AG09309 (cell line): ENCODE measurements around the gene TCERG1.

Experiments
- DNase-seq: peaks from one replicate; pipeline ENCODE4 v3.0.0-alpha.2; 2010; ENCODE audit warnings: low read depth
- H3K4me3 ChIP-seq: 2 replicates; pipeline ENCODE4 v1.5.1; 2011; ENCODE audit warnings: mild to moderate bottlenecking, low read depth, low read length, moderate library complexity; ENCODE audit not compliant: control insufficient read depth
- CTCF ChIP-seq: IDR thresholded peaks from 2 replicates; pipeline ENCODE4 v1.5.1; 2011; ENCODE audit warnings: mild to moderate bottlenecking, low read depth, low read length, inconsistent platforms; ENCODE audit not compliant: insufficient read depth, control insufficient read depth; ENCODE audit errors: missing control alignments

Gene TCERG1

DNA sequence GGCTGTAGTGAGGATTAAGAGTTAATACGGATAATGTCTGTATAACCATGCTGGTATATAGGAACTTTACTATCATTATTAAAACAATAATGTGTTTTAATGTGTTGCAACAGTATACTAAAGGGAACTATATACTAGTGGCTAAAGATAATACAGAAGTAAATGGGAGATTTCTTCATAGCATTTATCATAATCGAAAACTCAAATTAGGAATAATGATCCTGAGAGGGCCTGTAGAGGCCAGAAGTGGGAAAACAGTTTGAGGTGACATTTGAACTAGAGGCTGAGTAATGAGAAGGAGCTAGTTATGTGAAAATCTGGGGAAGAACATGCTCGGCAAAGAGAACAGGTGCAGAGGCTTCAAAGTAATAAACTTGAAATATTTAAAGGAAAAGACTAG lies 2.9 kb downstream of the TCERG1 start:
- no peak for DNase-seq
- TF ChIP-seq CTCF, result no peak
- H3K4me3 ChIP-seq, result no peak overlapping the region

GRCh38 chr5:146451411-146451810 lies 4.3 kb downstream of the TCERG1 start:
- TF ChIP-seq CTCF, result peak; percentile 15
- DNase-seq, result no peak
- H3K4me3 ChIP-seq, result no peak overlapping the region

GRCh38 chr5:146457431-146457830 lies 10.3 kb downstream of the TCERG1 start:
- no peak overlapping the region for H3K4me3 ChIP-seq
- no peak for DNase-seq

DNA sequence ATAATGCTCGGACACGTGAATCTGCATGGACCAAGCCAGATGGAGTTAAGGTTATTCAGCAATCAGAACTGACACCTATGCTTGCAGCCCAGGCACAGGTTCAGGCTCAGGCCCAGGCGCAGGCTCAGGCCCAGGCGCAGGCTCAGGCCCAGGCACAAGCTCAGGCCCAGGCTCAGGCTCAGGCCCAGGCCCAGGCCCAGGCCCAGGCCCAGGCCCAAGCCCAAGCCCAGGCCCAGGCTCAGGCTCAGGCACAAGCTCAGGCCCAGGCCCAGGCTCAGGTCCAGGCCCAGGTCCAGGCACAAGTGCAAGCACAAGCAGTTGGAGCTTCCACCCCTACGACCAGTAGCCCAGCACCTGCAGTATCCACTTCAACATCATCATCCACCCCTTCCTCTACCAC lies 11.8 kb downstream of the TCERG1 start:
- DNase-seq, result no peak
- no peak overlapping the region for H3K4me3 ChIP-seq

More at GRCh38 chr5:146457431-146457830, 10.3 kb downstream of the TCERG1 start:
- no peak for TF ChIP-seq CTCF

DNA sequence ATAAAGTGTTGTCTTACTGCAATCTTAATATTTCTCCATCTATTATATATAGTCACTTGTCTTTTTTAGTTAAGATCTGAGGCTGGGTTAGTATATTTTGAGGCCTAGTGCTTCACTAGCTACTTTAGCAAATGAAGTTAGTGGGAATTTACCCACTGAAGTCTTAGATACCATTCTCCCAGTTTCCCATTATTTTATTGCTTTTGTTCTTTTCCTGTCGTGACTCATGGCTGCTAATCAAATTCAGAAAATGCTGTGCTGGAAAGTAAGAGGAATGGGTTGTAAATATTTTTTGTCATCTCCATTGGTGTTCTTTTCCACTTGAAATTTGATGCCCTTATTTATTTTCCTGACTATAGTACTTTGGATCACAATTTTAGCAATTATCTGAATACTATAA lies 14.2 kb downstream of the TCERG1 start:
- no peak overlapping the region for H3K4me3 ChIP-seq
- no peak for TF ChIP-seq CTCF
- peak; percentile 39 for DNase-seq

More for the DNA sequence above, 11.8 kb downstream of the TCERG1 start:
- no peak for TF ChIP-seq CTCF

DNA sequence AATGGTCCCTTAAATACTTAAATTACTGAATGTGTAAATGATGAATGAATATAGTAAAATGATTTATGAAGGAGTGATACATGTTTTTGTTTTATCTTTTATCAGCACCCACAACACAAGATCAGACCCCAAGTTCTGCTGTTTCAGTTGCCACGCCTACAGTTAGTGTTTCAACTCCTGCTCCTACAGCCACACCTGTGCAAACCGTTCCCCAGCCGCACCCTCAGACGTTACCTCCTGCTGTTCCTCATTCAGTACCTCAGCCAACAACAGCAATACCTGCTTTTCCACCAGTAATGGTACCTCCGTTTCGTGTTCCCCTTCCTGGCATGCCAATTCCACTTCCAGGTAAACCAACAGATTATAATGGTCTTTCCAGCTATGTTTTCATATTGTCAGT lies 16.3 kb downstream of the TCERG1 start:
- no peak for DNase-seq
- TF ChIP-seq CTCF, result no peak
- no peak overlapping the region for H3K4me3 ChIP-seq
